ENCODE results near the gene RBM47. TPM values are rescaled to one million over a fixed set of nuclear protein-coding genes. Genes with fewer than 3 reads are reported as not detected.

Gene RBM47
- total and polyA plus RNA-seq, 8 donors, result 21.9 to 110 (median 28.0) TPM

GRCh38 chr4:40423735-40424134 is 205.9 kb downstream of the RBM47 start:
- no peak for TF ChIP-seq CTCF (IDR thresholded peaks at IDR 0.05)
- DNase-seq, result no peak
- Histone ChIP-seq H3K27me3 (no peaks in the 10 kb centered on the region), H3K4me3 (no peak overlapping the region), H3K4me1 (no peaks in the 10 kb centered on the region), H3K9me3 (no peaks in the 10 kb centered on the region), H3K36me3 (peaks cover 0 to 65% of the 10 kb centered on the region in 2 donors), H3K27ac (no peak overlapping the region)
- ATAC-seq, result no peak
- intact Hi-C loops (cut with DNase I), result no loop called here

- TF ChIP-seq CTCF (IDR thresholded peaks at IDR 0.05), result no peak
- Histone ChIP-seq H3K36me3 (peaks cover 0 to 53% of the 10 kb centered on the region in 2 donors), H3K9me3 (no peaks in the 10 kb centered on the region), H3K27ac (no peak overlapping the region), H3K4me1 (no peaks in the 10 kb centered on the region), H3K27me3 (no peaks in the 10 kb centered on the region), H3K4me3 (no peak overlapping the region)
- ATAC-seq (no peak), DNase-seq (no peak)
- intact Hi-C loops (cut with DNase I), result no loop called here
These were observed 207.6 kb downstream of the RBM47 start for GRCh38 chr4:40421839-40422708.

- no peaks in the 10 kb centered on the region for H3K27me3 ChIP-seq
- intact Hi-C loops (cut with DNase I), result no loop called here
- H3K9me3 ChIP-seq, result no peaks in the 10 kb centered on the region
- no peak overlapping the region for H3K4me3 ChIP-seq
- ATAC-seq (no peak), DNase-seq (no peak)
- TF ChIP-seq CTCF (IDR thresholded peaks at IDR 0.05), result no peak
- H3K27ac ChIP-seq, result no peak overlapping the region
- H3K36me3 ChIP-seq, result peaks cover 0 to 28% of the 10 kb centered on the region in 2 donors
- no peaks in the 10 kb centered on the region for H3K4me1 ChIP-seq
These were observed 210.3 kb downstream of the RBM47 start for GRCh38 chr4:40419231-40419912.

GRCh38 chr4:40418430-40419230 is 211.0 kb downstream of the RBM47 start:
- intact Hi-C loops (cut with DNase I), result no loop called here
- Histone ChIP-seq H3K9me3 (no peaks in the 10 kb centered on the region), H3K27ac (no peak overlapping the region), H3K36me3 (peaks cover 0 to 20% of the 10 kb centered on the region in 2 donors), H3K27me3 (no peaks in the 10 kb centered on the region), H3K4me3 (no peak overlapping the region), H3K4me1 (no peaks in the 10 kb centered on the region)
- DNase-seq (no peak), ATAC-seq (peak; percentile 80)
- TF ChIP-seq CTCF (IDR thresholded peaks at IDR 0.05), result no peak
